Stomach (tissue), 4 donors: ENCODE results near the gene BAIAP2L1.
A peak's percentile ranks its signal among the peaks of the same experiment; 100 is the strongest.

ENCODE experiments used
- POLR2A ChIP-seq, 4 donors: fragments of 450-650 bp; IDR thresholded peaks; one replicate each; pipeline ENCODE4 v1.6.1; 2016; ENCODE audit warnings: antibody characterized with exemption in 4 of 4, control low read depth in 2 of 4, mild to moderate bottlenecking in 1 of 4, moderate library complexity in 1 of 4
- POLR2AphosphoS5 ChIP-seq, 3 donors: sonication (generic); formaldehyde crosslinking; IDR thresholded peaks; one replicate each; pipeline ENCODE4 v1.6.1; 2016; ENCODE audit warnings: antibody characterized with exemption in 3 of 3

- TF ChIP-seq POLR2AphosphoS5 (IDR thresholded peaks at IDR 0.05) (peak in 1 of 3 donors; percentile 11), POLR2A (IDR thresholded peaks at IDR 0.05) (no peak)
Observed at GRCh38 chr7:98360221-98361130, 40.4 kb downstream of the BAIAP2L1 start.
